ENCODE measurements around the gene LIPE. TPM values are rescaled to one million over a fixed set of nuclear protein-coding genes. Genes with fewer than 3 reads are reported as not detected.

LIPE gene
- total RNA-seq, 1 donor, result 1.8 TPM

DNA sequence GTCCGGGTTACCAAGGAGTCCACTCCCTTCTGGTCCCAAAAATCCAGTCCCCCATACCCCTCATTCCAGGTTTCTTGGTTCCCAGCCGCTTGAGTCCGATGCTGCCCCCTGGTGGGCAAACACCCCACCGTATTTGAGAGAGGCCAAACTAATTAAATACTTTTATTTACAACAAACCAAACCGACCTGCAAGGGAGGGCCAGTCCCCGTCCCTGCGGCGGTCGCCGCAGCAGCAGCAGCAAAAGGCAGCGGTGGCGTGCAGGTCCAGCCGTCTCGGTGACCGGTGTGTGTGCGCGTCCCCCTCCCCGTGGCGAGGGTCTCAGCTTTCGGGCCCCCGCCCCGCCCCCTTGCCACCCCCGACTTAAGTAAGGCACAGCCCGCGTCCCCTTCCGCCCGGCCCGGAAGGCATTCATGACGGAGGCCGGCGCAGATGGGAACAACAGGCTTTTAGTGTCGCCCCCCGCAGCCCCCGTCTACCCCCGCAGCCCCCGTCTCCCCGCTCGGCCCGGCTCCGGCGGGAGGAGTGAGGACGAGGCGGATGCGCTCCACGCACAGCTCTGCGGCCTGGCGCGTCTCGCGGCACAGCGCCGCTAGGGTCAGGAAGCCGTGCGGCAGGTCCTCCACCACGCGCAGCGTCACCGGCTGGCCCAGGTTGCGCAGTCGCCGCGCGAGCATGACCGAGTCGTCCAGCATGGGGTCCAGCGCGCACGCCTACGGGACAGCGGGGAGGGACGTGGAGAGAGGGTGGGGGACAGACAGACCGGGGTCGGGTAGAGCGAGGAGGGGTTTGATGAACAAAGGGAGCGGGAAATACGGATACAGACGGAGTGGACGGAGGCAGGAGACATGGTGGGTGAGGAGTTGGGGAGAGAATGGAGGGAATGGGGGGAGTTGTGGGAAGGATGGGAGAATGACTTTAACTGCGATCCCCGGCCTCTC lies 25.6 kb downstream of the LIPE start:
- Histone ChIP-seq H3K27ac (ENCODE audit: low read depth, low read length) (no peak overlapping the region), H3K79me2 (ENCODE audit: insufficient read depth, low read length) (peaks cover 7% of the 10 kb centered on the region)

DNA sequence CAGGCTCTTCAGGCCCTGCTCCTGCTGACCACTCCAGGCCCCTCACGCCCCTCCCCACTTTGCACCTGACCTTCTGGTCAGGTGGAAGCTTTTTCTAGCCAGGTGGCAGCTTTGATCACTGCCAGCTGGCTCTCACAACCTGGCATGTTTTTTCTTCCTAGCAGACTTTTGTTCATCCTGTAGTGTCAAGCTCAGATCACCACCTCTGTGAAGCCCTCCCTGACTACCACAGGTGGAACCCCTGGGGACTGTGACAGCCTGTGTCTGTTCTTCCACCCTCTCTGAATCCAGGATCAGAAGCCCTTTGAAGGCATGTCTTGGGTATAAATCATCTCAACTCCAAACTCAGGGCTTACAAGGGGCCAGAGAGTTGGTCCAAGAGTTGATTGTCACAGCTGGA lies 26.8 kb downstream of the LIPE start:
- Histone ChIP-seq H3K4me2 (ENCODE audit: insufficient read depth, low read length) (no peak overlapping the region), H4K20me1 (ENCODE audit: insufficient read depth, low read length) (peaks cover 5% of the 10 kb centered on the region), H2AFZ (ENCODE audit: low read length) (no peak overlapping the region), H3K36me3 (ENCODE audit: insufficient read depth, low read length) (no peaks in the 10 kb centered on the region), H3K79me2 (ENCODE audit: insufficient read depth, low read length) (peaks cover 7% of the 10 kb centered on the region), H3K4me1 (ENCODE audit: insufficient read depth, low read length) (peaks cover 18% of the 10 kb centered on the region), H3K4me3 (ENCODE audit: insufficient read depth, low read length) (no peak overlapping the region), H3K27ac (ENCODE audit: low read depth, low read length) (no peak overlapping the region), H3K27me3 (ENCODE audit: insufficient read depth, low read length) (no peaks in the 10 kb centered on the region), H3K9me3 (ENCODE audit: low read depth, low read length) (no peaks in the 10 kb centered on the region)
- peak; percentile 62 for DNase-seq (ENCODE audit: insufficient read length, low spot score, missing footprints)
- no peak for TF ChIP-seq CTCF (IDR thresholded peaks at IDR 0.05; ENCODE audit: extremely low read depth, low read depth, low read length)

More for the DNA sequence above, 25.6 kb downstream of the LIPE start:
- TF ChIP-seq CTCF (IDR thresholded peaks at IDR 0.05; ENCODE audit: extremely low read depth, low read depth, low read length), result peak; percentile 81
- no peaks in the 10 kb centered on the region for H3K9me3 ChIP-seq (ENCODE audit: low read depth, low read length)
- H3K4me2 ChIP-seq (ENCODE audit: insufficient read depth, low read length), result peak overlapping the region; percentile 92
- DNase-seq (ENCODE audit: insufficient read length, low spot score, missing footprints), result peak; percentile 97
- no peaks in the 10 kb centered on the region for H3K27me3 ChIP-seq (ENCODE audit: insufficient read depth, low read length)
- peak overlapping the region; percentile 85 for H2AFZ ChIP-seq (ENCODE audit: low read length)
- peaks cover 11% of the 10 kb centered on the region for H3K4me1 ChIP-seq (ENCODE audit: insufficient read depth, low read length)
- peak overlapping the region; percentile 75 for H3K4me3 ChIP-seq (ENCODE audit: insufficient read depth, low read length)
- H4K20me1 ChIP-seq (ENCODE audit: insufficient read depth, low read length), result peaks cover 5% of the 10 kb centered on the region
- no peaks in the 10 kb centered on the region for H3K36me3 ChIP-seq (ENCODE audit: insufficient read depth, low read length)

GRCh38 chr19:42397263-42398166 lies 29.7 kb downstream of the LIPE start:
- Histone ChIP-seq H3K4me2 (ENCODE audit: insufficient read depth, low read length) (peak overlapping the region; percentile 98), H3K4me1 (ENCODE audit: insufficient read depth, low read length) (peaks cover 18% of the 10 kb centered on the region), H3K27me3 (ENCODE audit: insufficient read depth, low read length) (no peaks in the 10 kb centered on the region), H2AFZ (ENCODE audit: low read length) (peak overlapping the region; percentile 93), H4K20me1 (ENCODE audit: insufficient read depth, low read length) (peaks cover 5% of the 10 kb centered on the region), H3K27ac (ENCODE audit: low read depth, low read length) (peak overlapping the region; percentile 98), H3K9me3 (ENCODE audit: low read depth, low read length) (no peaks in the 10 kb centered on the region), H3K36me3 (ENCODE audit: insufficient read depth, low read length) (no peaks in the 10 kb centered on the region), H3K4me3 (ENCODE audit: insufficient read depth, low read length) (peak overlapping the region; percentile 74), H3K79me2 (ENCODE audit: insufficient read depth, low read length) (peaks cover 7% of the 10 kb centered on the region)
- no peak for TF ChIP-seq CTCF (IDR thresholded peaks at IDR 0.05; ENCODE audit: extremely low read depth, low read depth, low read length)
- peak; percentile 54 for DNase-seq (ENCODE audit: insufficient read length, low spot score, missing footprints)

Data from osteoblast (primary cell).